ENCODE measurements around the gene PDE3B. TPM values are rescaled to one million over a fixed set of nuclear protein-coding genes. Genes with fewer than 3 reads are reported as not detected.

Gene PDE3B
- total and polyA plus RNA-seq, 2 of the 4 experiments (the other 2 are of a cell fraction) = 0.21 to 1.3 TPM

DNA sequence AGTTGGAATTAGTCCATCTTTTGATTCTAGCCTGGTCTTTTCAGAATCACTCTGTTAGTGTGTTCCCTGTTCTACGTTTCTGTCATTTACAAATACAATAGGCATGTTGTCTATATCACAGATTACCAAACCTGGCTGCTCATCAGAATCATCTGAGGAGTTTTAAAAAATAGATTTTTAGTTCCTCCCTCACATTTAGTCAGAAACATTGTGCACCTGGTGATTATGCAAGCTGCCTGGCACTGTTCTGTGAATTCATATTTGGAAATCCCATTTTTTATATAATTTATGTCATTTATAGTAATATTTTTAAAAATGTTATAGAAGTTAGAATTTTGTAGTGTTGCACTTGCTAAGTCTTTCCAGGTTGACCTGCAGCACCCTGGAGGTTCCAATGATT is 107.3 kb downstream of the PDE3B start:
- ATAC-seq (ENCODE audit: low read depth) = no peak
- H3K9me1 ChIP-seq (ENCODE audit: insufficient read depth, low read length) = no peaks in the 10 kb centered on the region
- no peak overlapping the region for H2BK5ac ChIP-seq (ENCODE audit: low read depth, low read length, poor library complexity, severe bottlenecking)
- H2AK5ac ChIP-seq (ENCODE audit: low read depth, low read length) = no peak overlapping the region
- H3K4me2 ChIP-seq (ENCODE audit: low read depth, low read length) = no peak overlapping the region
- no peaks in the 10 kb centered on the region for H3K9me3 ChIP-seq (ENCODE audit: control insufficient read depth, insufficient read depth, low read length)
- H3K27me3 ChIP-seq (ENCODE audit: control insufficient read depth, insufficient read depth, low read length) = no peaks in the 10 kb centered on the region
- POLR2A ChIA-PET (ENCODE audit: unreplicated experiment) = no interaction called here
- no peak overlapping the region for H4K8ac ChIP-seq (ENCODE audit: low read depth in 2 of 2, low read length in 2 of 2)
- no peaks in the 10 kb centered on the region for H3K4me1 ChIP-seq (ENCODE audit: control insufficient read depth, insufficient read depth, low read length)
- no peak overlapping the region for H4K91ac ChIP-seq (ENCODE audit: insufficient read depth, low read depth, low read length)
- H2BK15ac ChIP-seq (ENCODE audit: low read depth, low read length) = no peak overlapping the region
- no TSS peak for BruUV-seq (replicated peaks)
- no peak overlapping the region for H2AK9ac ChIP-seq (replicated peaks; ENCODE audit: low read depth, low read length, poor library complexity)
- TF ChIP-seq RFX5 (IDR thresholded peaks at IDR 0.05; ENCODE audit: low read depth, low read length) = no peak
- no peak for TF ChIP-seq CHD1 (IDR thresholded peaks at IDR 0.05; ENCODE audit: low read depth, low read length)
- TF ChIP-seq MAFK (IDR thresholded peaks at IDR 0.05; ENCODE audit: low read depth, low read length) = no peak
- TF ChIP-seq CTCF (conservative IDR thresholded peaks at IDR 0.05; ENCODE audit: low read depth, low read length) = no peak
- TF ChIP-seq FOS (IDR thresholded peaks at IDR 0.05; ENCODE audit: low read depth, low read length) = no peak
- no peak for TF ChIP-seq NFE2L2 (IDR thresholded peaks at IDR 0.05; ENCODE audit: low read depth, low read length)
- TF ChIP-seq BHLHE40 (IDR thresholded peaks at IDR 0.05; ENCODE audit: low read depth, low read length) = no peak
- TF ChIP-seq CEBPB (IDR thresholded peaks at IDR 0.05; ENCODE audit: low read depth, low read length) = no peak
- TF ChIP-seq RAD21 (IDR thresholded peaks at IDR 0.05; ENCODE audit: low read length) = no peak
- TF ChIP-seq POLR2A (IDR thresholded peaks at IDR 0.05; ENCODE audit: low read depth, low read length) = no peak
- no peaks in the 10 kb centered on the region for H4K20me1 ChIP-seq (ENCODE audit: insufficient read depth, low read length)
- H3K27ac ChIP-seq (ENCODE audit: insufficient read depth, low read length) = no peak overlapping the region
- H3K18ac ChIP-seq (ENCODE audit: low read depth, low read length) = no peak overlapping the region
- no peak overlapping the region for H3K23ac ChIP-seq (ENCODE audit: low read depth, low read length)
- H3K4ac ChIP-seq (ENCODE audit: low read depth, low read length) = no peak overlapping the region
- dilution Hi-C loops (cut with HindIII; ENCODE audit: low sequenced_read_pairs, unreplicated experiment) (no loop called here), intact Hi-C loops (cut with micrococcal nuclease) (no loop called here), in situ Hi-C loops (cut with MboI; ENCODE audit: low sequenced_read_pairs) (no loop called here)
- no peak overlapping the region for H3K14ac ChIP-seq (replicated peaks; ENCODE audit: low read depth, low read length)
- H4K5ac ChIP-seq (ENCODE audit: low read depth, low read length) = no peak overlapping the region
- H3K79me1 ChIP-seq (ENCODE audit: low read depth in 1 of 2, low read length in 2 of 2) = no peaks in the 10 kb centered on the region
- no peak overlapping the region for H3K9ac ChIP-seq (ENCODE audit: low read depth, low read length)
- no CpG with 5 or more reads among the region's 1 CpG for WGBS, 2 experiments (ENCODE audit: extremely low coverage in 2 of 2, insufficient read length in 1 of 2)
- no peak overlapping the region for H3K4me3 ChIP-seq (ENCODE audit: insufficient read depth, low read depth, low read length)
- no peak overlapping the region for H2AFZ ChIP-seq (replicated peaks; ENCODE audit: low read length, poor library complexity)
- H3K56ac ChIP-seq (ENCODE audit: extremely low read depth, insufficient read depth, low read length) = no peak overlapping the region
- no peak for DNase-seq
- H3K36me3 ChIP-seq (ENCODE audit: control insufficient read depth, insufficient read depth, low read length) = no peaks in the 10 kb centered on the region
- no peak overlapping the region for H2BK120ac ChIP-seq (ENCODE audit: low read depth, low read length)
- H2BK20ac ChIP-seq (ENCODE audit: low read depth, low read length) = no peak overlapping the region
- CTCF ChIA-PET = no interaction called here

All from IMR-90 (cell line).